GM21529 (cell line): ENCODE data around the gene RAD21L1.

Experiments used
- ATAC-seq: cut with Tn5 transposase; IDR thresholded peaks from one replicate; pipeline ENCODE4 v1.9.1; 2021; ENCODE audit not compliant: unreplicated experiment

Gene RAD21L1

GRCh38 chr20:1269235-1269634, 43.4 kb downstream of the RAD21L1 start:
- no peak for ATAC-seq

DNA sequence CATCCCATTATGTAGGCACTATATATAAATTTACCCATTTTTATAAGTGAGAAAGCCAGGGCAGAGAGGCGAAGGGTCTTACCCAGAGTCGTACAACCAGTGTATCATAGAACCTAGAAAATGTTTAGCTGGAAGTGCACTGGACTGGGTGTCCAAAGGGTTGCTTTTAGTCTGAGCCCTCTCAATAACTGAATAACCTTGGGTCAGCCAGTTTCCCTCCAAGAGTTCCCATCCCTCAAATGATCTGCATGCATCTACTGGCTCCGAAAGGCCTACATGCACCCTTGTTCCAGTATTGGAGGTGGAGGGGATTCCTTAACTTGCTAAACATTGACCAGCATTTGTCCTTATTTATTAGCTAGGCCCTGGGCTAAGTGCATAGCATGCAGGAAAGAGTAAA, 44.0 kb downstream of the RAD21L1 start:
- no peak for ATAC-seq

- ATAC-seq: no peak
Measured at GRCh38 chr20:1272368-1273100, 46.7 kb downstream of the RAD21L1 start.

DNA sequence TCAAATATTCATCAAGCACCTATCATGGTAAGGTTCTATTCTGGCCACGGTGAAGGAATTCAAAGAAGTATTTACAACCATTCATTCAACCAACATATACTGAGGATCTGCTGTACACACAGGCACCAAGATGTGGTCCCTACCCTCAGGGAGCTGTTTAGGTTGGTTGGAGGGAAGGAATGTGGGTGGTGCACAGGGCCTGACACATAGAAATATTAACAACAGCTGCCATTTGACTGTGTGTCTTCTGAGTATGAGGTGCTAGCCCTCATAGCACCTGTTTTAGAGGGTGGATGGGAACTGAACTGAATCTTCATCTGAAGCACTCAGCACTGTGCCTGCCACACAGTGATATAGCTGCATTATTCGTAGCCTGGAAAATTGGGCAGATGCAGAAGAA, 47.5 kb downstream of the RAD21L1 start:
- ATAC-seq: no peak

DNA sequence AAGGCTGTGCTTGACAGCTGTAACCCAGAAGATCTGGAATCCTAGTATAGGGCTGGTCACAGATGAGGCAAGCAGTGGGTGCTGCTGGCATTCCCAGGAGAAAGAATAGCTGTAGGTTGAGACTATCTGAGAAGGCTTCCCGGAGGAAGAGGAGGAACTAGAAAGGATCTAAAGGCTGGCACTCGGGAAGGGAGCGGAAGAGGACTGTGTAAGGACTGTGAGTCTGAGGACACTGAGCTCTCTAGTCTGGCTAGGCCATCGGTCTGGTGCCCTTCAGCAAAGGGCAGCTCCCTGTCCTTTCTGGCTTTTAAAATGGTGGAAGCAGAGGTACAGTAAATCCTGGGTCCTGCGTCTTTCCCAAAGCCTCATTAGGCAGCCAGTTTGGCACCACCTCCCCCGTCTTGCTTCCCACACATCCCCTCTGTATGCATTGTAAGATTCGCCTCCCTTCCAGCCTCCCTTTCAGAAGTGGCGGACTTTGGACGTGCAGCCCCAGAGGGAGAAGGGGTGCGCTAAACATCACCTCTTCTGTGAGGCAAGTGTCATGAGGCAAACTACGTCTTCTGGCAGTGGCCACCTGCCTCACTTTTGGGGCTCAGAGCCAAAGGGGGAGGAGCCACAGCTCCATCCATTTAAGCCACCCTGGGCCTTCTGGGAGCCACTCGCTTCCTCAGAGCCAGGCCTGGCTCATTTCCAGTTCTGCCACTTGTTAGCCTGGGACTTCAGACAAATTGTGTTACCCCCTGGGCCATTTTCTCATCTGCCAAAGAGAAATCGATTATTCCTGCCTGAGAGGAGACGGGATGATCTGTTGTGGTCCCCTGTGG, 48.9 kb downstream of the RAD21L1 start:
- ATAC-seq: no peak

DNA sequence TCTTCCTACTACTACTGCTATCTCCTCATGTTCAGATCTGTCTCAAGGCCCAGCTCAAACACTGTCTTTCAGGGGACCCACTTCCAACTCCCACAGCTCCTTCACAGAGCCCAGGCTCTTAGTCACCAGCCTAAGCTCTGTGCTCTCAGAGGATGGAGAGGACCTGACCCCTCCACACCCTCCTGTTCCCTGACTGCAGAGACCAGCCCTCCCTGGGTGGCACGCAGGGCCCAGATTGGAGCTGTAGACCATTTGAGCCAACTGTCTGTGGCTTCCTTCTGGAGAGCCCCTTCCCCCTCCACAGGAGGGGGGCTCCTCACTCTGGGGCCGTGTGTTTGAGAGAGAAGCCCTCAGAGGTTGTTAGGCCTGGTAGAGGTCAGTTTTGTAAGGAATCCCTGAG, 50.1 kb downstream of the RAD21L1 start:
- ATAC-seq: no peak

DNA sequence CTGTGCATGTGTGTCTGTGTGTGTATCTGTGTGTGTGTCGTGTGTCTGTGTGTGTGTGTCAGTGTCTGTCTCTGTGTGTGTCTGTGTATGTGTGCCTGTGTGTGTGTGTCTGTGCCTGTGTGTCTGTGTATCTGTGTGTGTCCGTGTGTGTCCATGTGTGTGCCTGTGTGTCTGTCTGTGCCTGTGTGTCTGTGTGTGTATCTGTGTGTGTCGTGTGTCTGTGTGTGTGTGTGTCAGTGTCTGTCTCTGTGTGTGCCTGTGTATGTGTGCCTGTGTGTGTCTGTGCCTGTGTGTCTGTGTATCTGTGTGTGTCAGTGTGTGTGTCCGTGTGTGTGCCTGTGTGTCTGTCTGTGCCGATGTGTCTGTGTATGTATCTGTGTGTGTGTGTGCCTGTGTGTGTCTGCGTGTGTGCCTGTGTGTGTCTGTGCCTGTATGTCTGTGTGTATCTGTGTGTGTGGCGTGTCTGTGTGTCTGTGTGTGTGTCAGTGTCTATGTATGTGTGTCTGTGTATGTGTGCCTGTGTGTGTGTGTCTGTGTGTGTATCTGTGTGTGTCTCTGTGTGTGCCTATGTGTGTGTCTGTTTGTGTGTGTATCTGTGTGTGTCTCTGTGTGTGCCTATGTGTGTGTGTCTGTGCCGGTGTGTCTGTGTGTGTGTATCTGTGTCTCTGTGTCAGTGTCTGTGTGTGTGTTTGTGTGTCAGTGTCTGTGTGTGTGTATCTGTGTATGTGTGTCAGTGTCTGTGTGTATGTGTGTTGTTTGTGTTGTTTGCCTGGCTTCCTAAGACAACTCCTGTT, 51.9 kb downstream of the RAD21L1 start:
- no peak for ATAC-seq

- no peak for ATAC-seq
Measured at GRCh38 chr20:1278993-1279392, 53.1 kb downstream of the RAD21L1 start.

- ATAC-seq: no peak
Measured at GRCh38 chr20:1280195-1281102, 54.6 kb downstream of the RAD21L1 start.

GRCh38 chr20:1281279-1282057, 55.6 kb downstream of the RAD21L1 start:
- no peak for ATAC-seq

DNA sequence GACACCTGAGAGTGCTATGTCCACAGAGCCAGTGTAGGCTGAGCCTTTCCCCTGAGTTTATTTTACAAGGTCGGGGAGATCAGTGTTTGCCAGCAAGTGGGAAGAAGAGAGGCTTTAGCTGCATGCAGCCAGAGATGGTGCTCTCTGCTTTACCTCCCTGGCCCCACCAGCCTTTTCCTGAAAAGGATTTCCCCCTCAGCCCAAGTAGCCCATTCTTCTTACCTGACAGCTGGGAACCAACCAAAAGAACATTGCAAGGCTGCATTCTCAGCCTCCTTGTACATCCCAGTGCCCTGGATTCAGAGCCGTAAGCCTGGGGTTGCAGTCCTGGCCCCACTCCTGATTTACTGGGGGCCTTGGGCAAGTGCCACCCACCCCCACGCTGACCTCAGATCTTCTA, 57.1 kb downstream of the RAD21L1 start:
- no peak for ATAC-seq

GRCh38 chr20:1283522-1284510, 58.0 kb downstream of the RAD21L1 start:
- no peak for ATAC-seq

GRCh38 chr20:1286267-1287024, 60.6 kb downstream of the RAD21L1 start:
- ATAC-seq: no peak

DNA sequence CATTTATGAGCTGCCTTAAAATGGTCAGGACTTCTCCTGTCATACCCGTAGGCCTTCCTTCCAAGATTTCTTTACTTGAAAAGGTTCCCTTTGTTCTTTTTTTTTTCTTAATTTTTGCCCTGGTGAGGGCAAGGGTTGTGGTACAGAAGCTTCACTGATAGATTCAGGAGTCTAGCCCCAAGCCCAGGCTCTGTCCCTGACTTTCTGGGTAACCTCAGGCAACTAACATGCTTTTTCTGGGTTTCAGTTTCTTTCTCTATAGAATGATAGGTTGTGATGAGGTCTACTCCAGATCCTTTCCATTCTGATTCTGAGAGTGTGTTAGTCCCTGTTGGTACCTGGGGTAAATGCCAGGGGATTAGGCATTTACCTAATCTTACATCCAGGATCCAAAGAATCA, 61.5 kb downstream of the RAD21L1 start:
- no peak for ATAC-seq

DNA sequence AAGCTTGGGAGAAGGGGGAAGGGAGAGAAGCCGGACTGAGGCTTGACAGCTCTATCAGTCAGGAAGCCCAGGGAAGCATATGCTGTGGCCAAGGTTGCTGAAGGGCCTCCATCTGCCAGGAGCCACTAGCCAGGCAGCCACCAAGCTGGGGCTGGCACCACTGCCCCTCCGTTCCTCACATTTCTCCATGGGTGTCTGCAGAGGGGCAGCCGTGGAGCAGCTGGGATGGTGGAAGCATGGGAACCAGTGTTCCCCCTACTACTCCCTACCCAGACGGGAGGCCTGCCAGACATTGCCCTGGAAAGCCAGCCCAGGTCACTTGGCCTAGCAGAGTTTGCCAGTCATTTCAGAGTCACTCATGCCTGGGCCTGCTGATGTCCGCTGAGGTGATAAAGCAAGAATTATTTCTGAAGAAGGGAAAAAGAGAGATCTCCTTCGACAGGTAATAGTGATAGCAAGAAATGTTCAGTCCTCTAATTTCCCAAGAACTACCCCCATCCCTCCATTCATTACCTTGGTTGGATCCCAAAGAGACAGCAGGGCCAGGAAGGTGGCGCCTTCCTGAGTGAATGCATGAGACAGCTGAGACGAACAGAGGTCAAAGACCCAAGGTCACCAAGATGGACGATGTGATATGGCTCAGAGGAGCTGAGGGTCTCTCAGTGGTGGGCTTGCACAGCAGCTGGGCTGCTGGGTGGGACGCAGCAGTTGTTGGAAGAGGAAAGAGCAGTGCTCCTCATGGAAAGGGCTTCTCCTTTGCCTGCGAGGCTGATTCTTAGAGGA, 62.1 kb downstream of the RAD21L1 start:
- ATAC-seq: no peak

GRCh38 chr20:1291191-1291741, 65.4 kb downstream of the RAD21L1 start:
- ATAC-seq: no peak

DNA sequence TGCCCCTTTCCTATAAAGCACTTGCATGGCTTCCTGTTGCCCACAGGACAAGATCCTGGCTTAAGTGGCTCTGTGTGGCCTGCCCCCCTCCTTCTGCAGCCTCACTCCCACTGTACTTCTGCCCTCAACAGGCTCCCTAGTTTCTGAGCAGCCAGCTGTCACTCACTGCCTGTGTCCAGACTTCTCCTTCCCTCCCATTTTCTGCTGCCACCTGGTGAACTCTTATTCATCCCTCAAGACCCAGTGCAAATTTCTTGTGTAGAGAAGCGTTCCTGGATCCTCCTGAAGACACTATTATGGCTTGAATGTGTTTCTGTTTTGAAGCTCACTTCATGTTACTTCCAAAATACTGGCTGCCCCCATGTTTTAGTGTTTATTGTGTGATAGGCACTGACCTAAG, 66.8 kb downstream of the RAD21L1 start:
- ATAC-seq: no peak
